GM19193 (cell line): ENCODE results near the gene FAM118B.

ENCODE experiments used
- POLR2A ChIP-seq: IDR thresholded peaks from 4 replicates; pipeline ENCODE4 v1.6.1; 2011; ENCODE audit not compliant: insufficient read depth, insufficient read length; ENCODE audit errors: extremely low read depth

Gene FAM118B

GRCh38 chr11:126195119-126195518 is 16.5 kb upstream of the FAM118B start:
- no peak for TF ChIP-seq POLR2A

- TF ChIP-seq POLR2A, result no peak
Observed at GRCh38 chr11:126197277-126197939, 14.2 kb upstream of the FAM118B start.

GRCh38 chr11:126198648-126199047 is 12.9 kb upstream of the FAM118B start:
- no peak for TF ChIP-seq POLR2A

GRCh38 chr11:126202646-126203359 is 8.8 kb upstream of the FAM118B start:
- TF ChIP-seq POLR2A, result no peak

GRCh38 chr11:126205359-126205758 is 6.2 kb upstream of the FAM118B start:
- no peak for TF ChIP-seq POLR2A

- no peak for TF ChIP-seq POLR2A
Observed at GRCh38 chr11:126207896-126208295, 3.7 kb upstream of the FAM118B start.

GRCh38 chr11:126210871-126211235 is 729 bp upstream of the FAM118B start:
- TF ChIP-seq POLR2A, result no peak

- no peak for TF ChIP-seq POLR2A
Observed at GRCh38 chr11:126212089-126212660, 593 bp downstream of the FAM118B start.

GRCh38 chr11:126214441-126214840 is 2.9 kb downstream of the FAM118B start:
- TF ChIP-seq POLR2A, result no peak

GRCh38 chr11:126214841-126215240 is 3.3 kb downstream of the FAM118B start:
- TF ChIP-seq POLR2A, result no peak

GRCh38 chr11:126216526-126217305 is 5.1 kb downstream of the FAM118B start:
- no peak for TF ChIP-seq POLR2A

- TF ChIP-seq POLR2A, result no peak
Observed at GRCh38 chr11:126217491-126217890, 5.9 kb downstream of the FAM118B start.

GRCh38 chr11:126219547-126219946 is 8.0 kb downstream of the FAM118B start:
- no peak for TF ChIP-seq POLR2A

GRCh38 chr11:126224647-126225294 is 13.2 kb downstream of the FAM118B start:
- TF ChIP-seq POLR2A, result no peak

GRCh38 chr11:126225295-126225665 is 13.7 kb downstream of the FAM118B start:
- no peak for TF ChIP-seq POLR2A
